ENCODE measurements around the gene CPEB1. TPM values are rescaled to one million over a fixed set of nuclear protein-coding genes. Genes with fewer than 3 reads are reported as not detected.

CPEB1 gene
- total and polyA plus RNA-seq, 2 of the 13 experiments (the other 11 are each of a cell fraction or from before 2014, with no cell fraction given): 0.03 to 0.07 TPM

- TF ChIP-seq, protein P1, sequence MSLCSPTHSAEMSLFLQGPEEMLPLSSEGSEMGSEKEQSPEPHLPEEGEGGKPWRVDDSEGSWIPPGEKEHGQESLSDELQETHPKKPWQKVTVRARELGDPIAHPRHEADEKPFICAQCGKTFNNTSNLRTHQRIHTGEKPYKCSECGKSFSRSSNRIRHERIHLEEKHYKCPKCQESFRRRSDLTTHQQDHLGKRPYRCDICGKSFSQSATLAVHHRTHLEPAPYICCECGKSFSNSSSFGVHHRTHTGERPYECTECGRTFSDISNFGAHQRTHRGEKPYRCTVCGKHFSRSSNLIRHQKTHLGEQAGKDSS (CRISPR knock-in tag; IDR thresholded peaks at IDR 0.05; ENCODE audit: borderline replicate concordance, low read depth): no peak
- no peak for TF ChIP-seq ZNF543 (CRISPR knock-in tag; IDR thresholded peaks at IDR 0.05)
- TF ChIP-seq ZNF510 (CRISPR knock-in tag; IDR thresholded peaks at IDR 0.05; ENCODE audit: low read depth): no peak
- TF ChIP-seq YEATS2 (CRISPR knock-in tag; IDR thresholded peaks at IDR 0.05; ENCODE audit: borderline replicate concordance): 0 out of 2 replicates have a peak, but pooled peaks have one; percentile 38
- no peak for TF ChIP-seq ZFP36 (IDR thresholded peaks at IDR 0.05; ENCODE audit: borderline replicate concordance, low read depth, low read length, partially characterized antibody)
- TF ChIP-seq AKAP8 (CRISPR knock-in tag; IDR thresholded peaks at IDR 0.05): 0 out of 2 replicates have a peak, but pooled peaks have one; percentile 67
- no peak; the same call in 1 of the 2 replicates for TF ChIP-seq ZMYM4 (CRISPR knock-in tag; IDR thresholded peaks at IDR 0.05)
- 0 out of 2 replicates have a peak, but pooled peaks have one; percentile 35 for TF ChIP-seq SIN3A (IDR thresholded peaks at IDR 0.05; ENCODE audit: borderline replicate concordance, low read depth, low read length)
- TF ChIP-seq SOX5 (CRISPR knock-in tag; IDR thresholded peaks at IDR 0.05; ENCODE audit: borderline replicate concordance): no peak
- TF ChIP-seq ZSCAN9 (CRISPR knock-in tag; IDR thresholded peaks at IDR 0.05; ENCODE audit: borderline replicate concordance): no peak
- TF ChIP-seq, protein P2, sequence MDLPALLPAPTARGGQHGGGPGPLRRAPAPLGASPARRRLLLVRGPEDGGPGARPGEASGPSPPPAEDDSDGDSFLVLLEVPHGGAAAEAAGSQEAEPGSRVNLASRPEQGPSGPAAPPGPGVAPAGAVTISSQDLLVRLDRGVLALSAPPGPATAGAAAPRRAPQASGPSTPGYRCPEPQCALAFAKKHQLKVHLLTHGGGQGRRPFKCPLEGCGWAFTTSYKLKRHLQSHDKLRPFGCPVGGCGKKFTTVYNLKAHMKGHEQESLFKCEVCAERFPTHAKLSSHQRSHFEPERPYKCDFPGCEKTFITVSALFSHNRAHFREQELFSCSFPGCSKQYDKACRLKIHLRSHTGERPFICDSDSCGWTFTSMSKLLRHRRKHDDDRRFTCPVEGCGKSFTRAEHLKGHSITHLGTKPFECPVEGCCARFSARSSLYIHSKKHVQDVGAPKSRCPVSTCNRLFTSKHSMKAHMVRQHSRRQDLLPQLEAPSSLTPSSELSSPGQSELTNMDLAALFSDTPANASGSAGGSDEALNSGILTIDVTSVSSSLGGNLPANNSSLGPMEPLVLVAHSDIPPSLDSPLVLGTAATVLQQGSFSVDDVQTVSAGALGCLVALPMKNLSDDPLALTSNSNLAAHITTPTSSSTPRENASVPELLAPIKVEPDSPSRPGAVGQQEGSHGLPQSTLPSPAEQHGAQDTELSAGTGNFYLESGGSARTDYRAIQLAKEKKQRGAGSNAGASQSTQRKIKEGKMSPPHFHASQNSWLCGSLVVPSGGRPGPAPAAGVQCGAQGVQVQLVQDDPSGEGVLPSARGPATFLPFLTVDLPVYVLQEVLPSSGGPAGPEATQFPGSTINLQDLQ (CRISPR knock-in tag; IDR thresholded peaks at IDR 0.05): no peak
- TF ChIP-seq NCOA1 (CRISPR knock-in tag; IDR thresholded peaks at IDR 0.05): no peak
- TF ChIP-seq THAP9 (CRISPR knock-in tag; IDR thresholded peaks at IDR 0.05; ENCODE audit: borderline replicate concordance): no peak
- no peak for TF ChIP-seq HNRNPLL (IDR thresholded peaks at IDR 0.05; ENCODE audit: low read depth, low read length, poor library complexity, severe bottlenecking)
- no peak for TF ChIP-seq ZNF546 (CRISPR knock-in tag; conservative IDR thresholded peaks at IDR 0.05)
- no peak for TF ChIP-seq ARNTL (CRISPR knock-in tag; IDR thresholded peaks at IDR 0.05)
- no peak for TF ChIP-seq YY1 (IDR thresholded peaks at IDR 0.05; ENCODE audit: insufficient read depth, insufficient replicate concordance, low read depth, low read length)
- 0 out of 2 replicates have a peak, but pooled peaks have one; percentile 25 for TF ChIP-seq TFDP2 (CRISPR knock-in tag; IDR thresholded peaks at IDR 0.05)
- TF ChIP-seq ZFY (CRISPR knock-in tag; IDR thresholded peaks at IDR 0.05): no peak
- no peak for TF ChIP-seq ZNF782 (CRISPR knock-in tag; IDR thresholded peaks at IDR 0.05; ENCODE audit: borderline replicate concordance)
- peak; percentile 88; the same call in 1 of the 2 replicates for TF ChIP-seq SSRP1 (CRISPR knock-in tag; IDR thresholded peaks at IDR 0.05)
Observed at GRCh38 chr15:82535566-82536408, 111.4 kb downstream of the CPEB1 start (continued).

Measured in HepG2 (cell line).